Fibroblast of villous mesenchyme (primary cell): ENCODE results near the gene DDX28. TPM values are rescaled to one million over a fixed set of nuclear protein-coding genes. Genes with fewer than 3 reads are reported as not detected.
"Not testable (repeated sequence)": the region's sequence is repeated elsewhere in the genome, so short reads cannot be mapped to it uniquely, and the experiment has no call there.

ENCODE experiments used
- DNase-seq: peaks from one replicate; pipeline ENCODE4 v3.0.0-alpha.2; 2010; ENCODE audit warnings: low read depth
- H3K4me3 ChIP-seq: 2 replicates; pipeline ENCODE4 v1.5.1; 2011; ENCODE audit warnings: low read depth, mild to moderate bottlenecking, low read length
- total RNA-seq: library from RNA; depleted of rRNA; stranded (reverse); fragments of >200 nt; gene quantifications from 2 replicates; pipeline ENCODE4 v1.2.3, GENCODE V29; 2012
- TF ChIP-seq, protein P1 (sequence below): IDR thresholded peaks from 2 replicates; pipeline ENCODE4 v1.5.1; 2012; ENCODE audit warnings: low read depth, mild to moderate bottlenecking, low read length; ENCODE audit not compliant: insufficient read depth

The DDX28 gene
- total RNA-seq, 1 donor = 12.1 TPM

- no peak overlapping the region for H3K4me3 ChIP-seq
- no peak for DNase-seq
- TF ChIP-seq, protein P1, sequence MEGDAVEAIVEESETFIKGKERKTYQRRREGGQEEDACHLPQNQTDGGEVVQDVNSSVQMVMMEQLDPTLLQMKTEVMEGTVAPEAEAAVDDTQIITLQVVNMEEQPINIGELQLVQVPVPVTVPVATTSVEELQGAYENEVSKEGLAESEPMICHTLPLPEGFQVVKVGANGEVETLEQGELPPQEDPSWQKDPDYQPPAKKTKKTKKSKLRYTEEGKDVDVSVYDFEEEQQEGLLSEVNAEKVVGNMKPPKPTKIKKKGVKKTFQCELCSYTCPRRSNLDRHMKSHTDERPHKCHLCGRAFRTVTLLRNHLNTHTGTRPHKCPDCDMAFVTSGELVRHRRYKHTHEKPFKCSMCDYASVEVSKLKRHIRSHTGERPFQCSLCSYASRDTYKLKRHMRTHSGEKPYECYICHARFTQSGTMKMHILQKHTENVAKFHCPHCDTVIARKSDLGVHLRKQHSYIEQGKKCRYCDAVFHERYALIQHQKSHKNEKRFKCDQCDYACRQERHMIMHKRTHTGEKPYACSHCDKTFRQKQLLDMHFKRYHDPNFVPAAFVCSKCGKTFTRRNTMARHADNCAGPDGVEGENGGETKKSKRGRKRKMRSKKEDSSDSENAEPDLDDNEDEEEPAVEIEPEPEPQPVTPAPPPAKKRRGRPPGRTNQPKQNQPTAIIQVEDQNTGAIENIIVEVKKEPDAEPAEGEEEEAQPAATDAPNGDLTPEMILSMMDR = no peak
Measured at GRCh38 chr16:68005211-68005610, 17.8 kb downstream of the DDX28 start.

- TF ChIP-seq, protein P1 = no peak
- no peak for DNase-seq
Measured at GRCh38 chr16:68003031-68003430, 20.0 kb downstream of the DDX28 start.

GRCh38 chr16:68000450-68000849 is 22.6 kb downstream of the DDX28 start:
- peak; percentile 29 for DNase-seq
- TF ChIP-seq, protein P1 = no peak
- no peak overlapping the region for H3K4me3 ChIP-seq

More at GRCh38 chr16:68003031-68003430, 20.0 kb downstream of the DDX28 start:
- no peak overlapping the region for H3K4me3 ChIP-seq

DNA sequence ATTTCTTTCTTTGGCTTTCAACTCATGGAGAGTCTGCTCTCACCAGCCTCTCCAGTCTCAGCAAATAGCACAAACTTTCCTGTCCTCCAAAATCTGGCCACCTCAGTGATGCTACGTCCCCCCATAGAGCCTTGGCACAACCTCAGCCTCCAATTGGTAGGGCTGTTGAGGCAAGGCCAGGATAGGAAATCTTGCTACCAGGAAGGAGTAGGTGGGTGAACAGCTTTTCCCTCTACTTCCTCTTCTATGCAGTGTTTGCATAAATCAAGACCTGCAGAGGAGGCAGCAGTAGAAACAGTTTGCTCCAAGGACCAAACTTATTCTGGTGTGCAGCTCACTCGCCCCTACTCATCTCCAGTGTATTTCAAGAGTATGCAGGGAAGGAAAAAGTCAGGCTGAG is 23.0 kb downstream of the DDX28 start:
- TF ChIP-seq, protein P1 = no peak
- DNase-seq = no peak
- no peak overlapping the region for H3K4me3 ChIP-seq

GRCh38 chr16:67998779-67999688 is 24.0 kb downstream of the DDX28 start, which contains the start of gene DPEP2:
Gene DPEP2, minus strand, starts transcription at chr16:67999484. Its CDS starts 6,272 bp downstream, at chr16:67993212.
- H3K4me3 ChIP-seq, DNase-seq: not testable (repeated sequence)

- not testable (repeated sequence) for DNase-seq, H3K4me3 ChIP-seq
Measured at GRCh38 chr16:67998231-67998778, 24.7 kb downstream of the DDX28 start.

GRCh38 chr16:67996666-67997065 is 26.4 kb downstream of the DDX28 start:
- TF ChIP-seq, protein P1 = no peak
- DNase-seq = no peak
- no peak overlapping the region for H3K4me3 ChIP-seq
